Cerebellar cortex (tissue), 1 donor: ENCODE results near the gene RPH3AL.
"Not testable (repeated sequence)": the region's sequence is repeated elsewhere in the genome, so short reads cannot be mapped to it uniquely, and the experiment has no call there.

Experiments used
- DNase-seq: peaks from one replicate; pipeline ENCODE4 v3.0.0-alpha.2; 2015; ENCODE audit warnings: low spot score

Gene RPH3AL

GRCh38 chr17:319266-319665, 33.3 kb downstream of the RPH3AL start:
- DNase-seq: no peak

DNA sequence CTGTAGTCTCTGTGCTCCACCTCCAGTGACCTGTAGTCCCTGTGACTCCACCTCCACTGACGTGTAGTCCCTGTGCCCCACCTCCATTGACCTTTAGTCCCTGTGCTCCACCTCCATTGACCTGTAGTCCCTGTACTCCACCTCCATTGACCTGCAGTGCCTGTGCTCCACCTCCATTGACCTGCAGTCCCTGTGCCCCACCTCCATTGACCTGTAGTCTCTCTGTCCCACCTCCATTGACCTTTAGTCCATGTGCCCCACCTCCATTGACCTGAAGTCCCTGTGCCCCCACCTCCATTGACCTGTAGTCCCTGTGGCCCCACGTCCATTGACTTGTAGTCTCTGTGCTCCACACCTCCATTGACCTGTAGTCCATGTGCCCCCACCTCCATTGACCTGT, 35.5 kb downstream of the RPH3AL start:
- not testable (repeated sequence) for DNase-seq

- not testable (repeated sequence) for DNase-seq
These were observed 37.2 kb downstream of the RPH3AL start for GRCh38 chr17:315399-315798.

DNA sequence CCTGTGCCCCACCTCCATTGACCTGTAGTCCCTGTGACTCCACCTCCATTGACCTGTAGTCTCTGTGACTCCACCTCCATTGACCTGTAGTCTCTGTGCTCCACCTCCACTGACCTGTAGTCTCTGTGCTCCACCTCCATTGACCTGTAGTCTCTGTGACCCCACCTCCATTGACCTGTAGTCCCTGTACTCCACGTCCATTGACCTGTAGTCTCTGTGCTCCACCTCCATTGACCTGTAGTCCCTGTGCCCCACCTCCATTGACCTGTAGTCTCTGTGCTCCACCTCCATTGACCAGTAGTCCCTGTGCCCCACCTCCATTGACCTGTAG, 38.0 kb downstream of the RPH3AL start:
- DNase-seq: not testable (repeated sequence)

DNA sequence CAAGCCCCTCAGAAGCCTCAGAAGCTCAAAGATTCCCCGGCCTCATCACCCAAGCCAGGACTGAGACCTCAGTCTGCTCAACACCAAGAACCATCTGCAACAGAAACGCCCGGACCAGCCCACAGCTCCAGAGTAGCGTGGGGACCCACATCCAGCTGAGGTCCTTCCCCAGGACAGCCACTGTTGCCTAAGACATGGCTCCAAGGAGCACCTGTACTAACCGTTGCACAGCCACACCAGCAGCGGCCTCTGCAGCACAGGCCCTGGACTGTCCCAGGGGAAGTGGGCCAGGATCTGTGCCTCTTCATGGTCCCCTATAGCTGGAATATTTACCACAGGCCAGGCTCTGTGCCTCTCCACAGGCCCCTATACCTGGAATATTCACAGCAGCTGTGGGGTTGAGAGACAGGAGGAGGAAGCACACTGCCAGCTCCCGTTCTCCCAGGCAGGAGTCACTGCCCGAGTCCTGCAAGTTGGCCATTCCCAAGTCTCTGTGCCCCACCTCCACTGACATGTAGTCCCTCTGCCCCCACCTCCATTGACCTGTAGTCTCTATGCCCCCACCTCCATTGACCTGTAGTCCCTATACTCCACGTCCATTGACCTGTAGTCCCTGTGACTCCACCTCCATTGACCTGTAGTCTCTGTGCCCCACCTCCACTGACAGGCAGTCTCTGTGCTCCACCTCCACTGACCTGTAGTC, 38.5 kb downstream of the RPH3AL start:
- DNase-seq: no peak

GRCh38 chr17:313231-313630, 39.4 kb downstream of the RPH3AL start:
- no peak for DNase-seq

DNA sequence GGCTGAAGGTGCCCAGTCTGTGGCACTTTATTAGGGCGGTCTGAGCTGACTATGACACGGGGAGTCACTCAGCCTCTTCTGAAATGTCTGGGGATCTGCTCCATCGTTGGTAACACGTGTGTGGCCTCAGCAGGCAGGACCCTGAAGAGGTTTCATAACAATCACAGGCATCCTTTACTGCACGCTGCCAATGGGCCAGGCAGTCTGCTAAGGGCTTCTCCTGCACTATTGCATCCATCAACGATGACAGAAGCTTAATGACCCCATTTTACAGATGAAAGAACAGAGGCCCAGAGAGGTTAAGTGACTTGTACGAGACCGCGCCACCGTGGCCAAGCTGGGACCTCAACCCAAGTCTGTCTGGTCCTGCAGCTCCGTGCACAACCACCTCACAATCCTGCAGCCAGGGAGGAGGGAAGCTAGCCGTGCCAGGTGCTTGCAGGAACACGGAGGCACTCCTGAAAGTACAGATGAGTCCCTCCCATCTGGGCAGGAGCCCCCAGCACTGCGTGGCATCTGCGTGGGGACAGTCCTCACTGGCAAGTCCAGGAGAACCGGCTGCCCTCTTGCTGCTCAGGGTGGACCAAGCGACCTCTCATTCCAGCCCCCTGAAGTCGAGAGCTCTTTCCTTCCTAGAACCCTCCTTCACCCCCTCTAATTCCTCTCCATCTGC, 40.0 kb downstream of the RPH3AL start:
- no peak for DNase-seq

GRCh38 chr17:311119-311782, 41.4 kb downstream of the RPH3AL start:
- no peak for DNase-seq

DNA sequence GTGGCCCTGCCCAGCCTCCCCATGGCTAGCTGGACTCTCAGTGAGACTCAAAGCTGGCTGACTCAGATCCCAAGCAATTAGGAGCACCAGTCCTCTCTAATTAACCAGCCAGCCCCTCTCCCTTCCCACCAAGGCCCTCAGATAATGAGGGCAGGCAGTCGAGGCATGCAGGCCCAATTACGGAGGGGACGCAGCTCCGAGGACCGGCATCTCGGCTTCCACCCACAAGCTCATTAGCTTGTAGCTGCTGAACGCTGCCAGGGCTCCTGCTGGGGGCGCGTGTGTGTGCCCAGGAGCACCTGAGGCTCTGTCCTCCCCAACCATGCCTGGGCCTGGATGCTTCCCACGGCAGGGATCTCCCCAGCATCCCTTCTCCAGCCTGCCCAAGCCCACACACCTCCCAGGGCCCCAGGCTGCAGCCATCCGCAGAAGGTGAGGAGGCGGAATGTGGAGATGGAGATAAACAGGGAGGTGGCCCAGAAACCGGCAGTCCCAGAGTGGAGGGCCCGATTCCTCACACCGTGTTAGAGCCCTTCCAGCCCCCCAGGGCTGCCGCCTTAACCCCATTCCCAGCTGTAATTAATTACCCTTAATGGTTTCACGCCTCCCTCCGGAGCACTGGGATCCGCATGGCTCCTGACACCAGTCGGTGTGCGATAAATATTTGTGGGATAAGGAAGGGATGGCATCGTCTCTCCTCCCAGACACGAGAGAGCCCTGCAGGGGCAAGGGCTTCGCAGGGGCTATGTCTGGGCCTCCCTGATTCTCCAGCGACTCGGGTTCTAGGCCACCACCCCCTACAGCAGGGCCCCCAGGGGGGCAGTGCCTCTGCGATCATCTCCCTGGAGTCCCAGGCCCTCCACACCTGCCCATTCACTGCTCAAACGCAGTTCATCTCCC, 42.2 kb downstream of the RPH3AL start:
- DNase-seq: peak; percentile 86

DNA sequence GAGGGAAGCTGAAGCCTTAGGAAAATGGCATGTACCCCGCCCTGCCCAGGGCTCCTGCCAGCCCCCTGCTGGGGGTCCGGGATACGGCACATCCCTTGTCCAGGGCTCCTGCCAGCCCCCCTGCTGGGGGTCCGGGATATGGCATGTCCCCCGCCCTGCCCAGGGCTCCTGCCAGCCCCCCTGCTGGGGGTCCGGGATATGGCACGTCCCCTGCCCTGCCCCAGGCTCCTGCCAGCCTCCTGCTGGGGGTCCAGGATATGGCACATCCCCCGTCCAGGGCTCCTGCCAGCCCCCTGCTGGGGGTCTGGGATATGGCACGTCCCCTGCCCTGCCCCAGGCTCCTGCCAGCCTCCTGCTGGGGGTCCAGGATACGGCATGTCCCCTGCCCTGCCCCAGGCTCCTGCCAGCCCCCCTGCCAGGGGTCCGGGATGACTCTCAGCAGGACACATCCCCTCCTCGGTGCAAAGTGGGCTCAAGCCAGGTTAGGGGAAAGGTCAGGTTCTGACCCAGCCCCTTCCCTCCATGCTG, 43.2 kb downstream of the RPH3AL start:
- peak; percentile 38 for DNase-seq

DNA sequence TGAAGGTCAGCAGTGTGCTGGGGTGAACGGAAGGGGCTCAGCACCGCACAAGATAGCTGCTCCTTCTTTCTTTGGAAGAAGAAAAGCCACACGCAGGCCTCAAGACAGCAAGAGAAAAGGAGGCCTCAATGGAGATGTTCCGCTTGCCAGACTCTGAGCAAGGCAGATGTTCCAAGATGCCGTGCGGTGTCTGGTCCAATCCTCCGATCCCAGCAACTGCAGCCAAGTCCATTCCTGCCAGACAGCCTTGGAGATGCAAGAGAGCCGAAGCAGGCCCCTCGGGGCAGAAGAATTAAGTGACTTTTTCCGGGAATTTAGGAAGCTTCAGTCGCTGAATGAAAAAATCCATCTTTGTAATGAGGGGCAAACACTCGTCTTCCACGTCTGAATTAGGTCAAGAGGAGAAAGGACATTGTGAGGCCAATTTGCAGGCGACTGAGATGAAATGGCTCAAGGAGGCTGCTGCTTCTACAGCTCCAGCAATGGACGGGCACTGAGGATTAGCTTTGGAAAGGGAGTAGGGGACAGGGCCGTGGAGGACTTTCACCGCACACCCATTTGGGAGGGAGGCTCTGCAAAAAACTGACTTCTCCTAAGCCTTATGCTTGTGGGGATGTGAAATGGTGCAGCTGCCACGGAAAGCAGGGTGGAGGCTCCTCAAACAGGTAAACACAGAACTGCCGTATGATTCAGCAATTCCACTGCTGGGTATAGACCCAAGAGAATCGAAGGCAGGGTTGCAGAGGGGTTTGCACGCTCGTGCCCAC, 44.7 kb downstream of the RPH3AL start:
- peak; percentile 39 for DNase-seq

GRCh38 chr17:307295-307691, 45.3 kb downstream of the RPH3AL start:
- no peak for DNase-seq

DNA sequence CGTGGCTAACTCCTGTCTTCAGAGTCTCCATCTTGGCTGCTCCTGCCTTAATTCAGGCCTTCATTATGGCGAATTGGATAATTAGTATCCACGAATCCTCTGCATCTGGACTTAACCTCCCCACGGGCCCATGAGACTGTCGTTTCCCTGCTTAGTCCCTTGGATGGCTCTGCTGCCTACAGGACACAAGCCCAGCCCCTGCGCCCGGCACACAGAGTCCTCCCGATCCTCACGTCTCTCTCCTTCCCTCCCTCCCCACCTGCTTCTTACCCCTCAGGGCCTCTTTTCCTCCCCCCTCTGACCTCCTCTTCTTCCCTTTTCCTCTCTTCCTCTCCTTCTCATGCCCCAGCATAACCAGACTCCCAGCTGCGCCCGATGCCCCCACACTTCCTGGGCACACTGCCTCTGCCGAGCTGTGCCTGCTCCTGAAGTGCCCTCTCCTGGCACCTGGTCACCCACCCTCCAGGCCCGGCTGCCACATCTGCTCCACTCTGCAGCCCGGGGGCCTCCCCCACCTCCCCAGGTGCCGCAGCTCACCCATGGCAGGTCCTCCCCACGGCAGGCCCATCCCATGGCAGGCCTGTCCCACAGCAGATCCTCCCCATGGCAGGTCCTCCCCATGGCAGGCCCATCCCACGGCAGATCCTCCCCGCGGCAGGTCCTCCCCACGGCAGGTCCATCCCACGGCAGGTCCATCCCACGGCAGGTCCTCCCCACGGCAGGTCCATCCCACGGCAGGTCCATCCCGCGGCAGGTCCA, 45.9 kb downstream of the RPH3AL start:
- DNase-seq: no peak

DNA sequence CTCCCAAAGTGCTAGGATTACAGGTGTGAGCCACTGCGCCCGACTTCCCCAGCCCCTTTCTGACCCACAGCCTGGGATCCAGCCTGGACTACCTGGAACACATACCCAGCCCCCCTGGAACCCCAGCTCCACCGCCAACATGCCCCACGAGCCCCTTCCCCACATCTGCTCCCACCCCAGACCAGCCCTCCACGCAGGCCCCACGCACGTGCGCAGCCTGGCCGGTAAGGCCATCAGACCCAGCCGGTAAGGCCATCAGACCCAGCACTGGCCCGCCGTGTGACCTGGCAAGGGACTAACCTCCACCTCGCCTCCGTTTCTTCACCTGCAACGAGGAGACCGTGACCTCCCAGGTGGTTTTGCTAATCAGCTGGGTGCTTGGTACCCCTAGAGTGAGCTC, 46.5 kb downstream of the RPH3AL start:
- DNase-seq: no peak

DNA sequence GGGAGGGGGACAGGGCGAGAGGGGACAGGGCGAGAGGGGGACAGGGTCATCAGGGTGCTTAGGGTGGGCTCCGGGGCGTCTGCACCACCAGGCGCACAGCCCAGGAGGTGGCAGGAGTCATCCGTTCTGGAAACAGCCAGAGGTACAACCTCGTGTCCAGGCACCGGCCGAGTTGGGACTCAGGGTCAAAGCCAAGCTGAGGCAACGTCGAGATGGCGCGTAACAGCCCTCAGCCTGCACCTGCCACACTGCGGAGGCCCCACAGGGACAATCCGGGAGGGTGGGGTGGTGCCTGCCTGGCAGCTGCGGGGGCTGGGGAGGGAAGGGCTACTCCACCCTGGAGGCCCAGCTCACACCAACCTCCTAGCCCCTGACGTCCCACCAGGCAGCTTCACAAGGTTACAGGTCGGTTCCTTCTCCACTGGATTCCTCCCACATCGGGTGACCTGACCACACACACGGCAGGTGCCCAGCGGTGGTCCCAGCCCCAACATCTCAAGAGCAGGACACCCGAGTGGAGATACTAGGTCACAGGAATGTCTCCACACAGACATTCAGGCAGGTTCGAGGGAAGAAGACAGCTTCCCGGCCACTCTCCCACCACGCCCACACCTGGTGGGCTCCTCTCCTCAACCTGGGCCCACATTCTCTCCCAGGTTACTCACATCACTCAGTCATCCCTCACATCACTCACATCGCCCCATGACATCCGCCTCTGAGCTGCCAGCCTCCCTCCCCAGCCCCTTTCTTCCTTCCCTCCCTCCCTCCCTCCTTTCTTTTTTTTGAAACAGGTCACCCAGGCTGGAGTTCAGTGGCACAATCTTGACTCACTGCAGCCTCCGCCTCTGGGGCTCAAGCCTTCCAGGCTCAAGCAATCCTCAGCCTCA, 47.3 kb downstream of the RPH3AL start:
- DNase-seq: no peak

GRCh38 chr17:304461-304860, 48.1 kb downstream of the RPH3AL start:
- no peak for DNase-seq

GRCh38 chr17:303168-303567, 49.4 kb downstream of the RPH3AL start:
- no peak for DNase-seq

GRCh38 chr17:302300-302698, 50.3 kb downstream of the RPH3AL start:
- DNase-seq: no peak

DNA sequence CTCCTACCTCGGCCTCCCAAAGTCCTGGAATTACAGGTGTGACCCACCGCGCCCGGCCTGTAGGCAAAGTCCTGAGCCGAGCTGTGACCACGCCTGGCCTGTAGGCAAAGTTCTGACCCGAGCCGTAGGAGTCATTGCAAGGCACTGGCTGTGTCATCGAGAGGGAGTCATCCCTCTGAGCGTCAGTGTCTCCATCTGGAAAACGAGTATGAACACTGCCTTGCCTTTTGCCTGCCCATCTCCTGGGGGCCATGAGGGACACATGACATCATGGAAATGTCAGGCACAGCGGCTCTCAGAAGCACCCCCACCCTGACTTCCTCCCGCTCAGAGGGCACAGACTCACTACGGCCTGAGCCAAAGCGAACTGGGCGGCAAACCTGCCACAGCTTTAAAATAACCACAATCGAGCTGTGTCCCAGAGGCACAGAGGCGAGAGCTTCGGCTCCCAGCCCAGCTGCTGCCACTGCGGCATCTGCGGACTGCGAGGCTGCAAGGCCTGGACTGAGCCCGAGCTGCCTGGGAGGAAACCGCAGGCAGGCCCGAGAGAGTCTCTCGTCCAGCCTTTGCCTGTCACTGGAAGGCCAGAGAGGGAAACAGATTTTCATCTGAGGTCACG, 50.8 kb downstream of the RPH3AL start:
- DNase-seq: no peak
